ENCODE results near the gene UNC5CL. TPM values are rescaled to one million over a fixed set of nuclear protein-coding genes. Genes with fewer than 3 reads are reported as not detected.

UNC5CL gene, protein sequence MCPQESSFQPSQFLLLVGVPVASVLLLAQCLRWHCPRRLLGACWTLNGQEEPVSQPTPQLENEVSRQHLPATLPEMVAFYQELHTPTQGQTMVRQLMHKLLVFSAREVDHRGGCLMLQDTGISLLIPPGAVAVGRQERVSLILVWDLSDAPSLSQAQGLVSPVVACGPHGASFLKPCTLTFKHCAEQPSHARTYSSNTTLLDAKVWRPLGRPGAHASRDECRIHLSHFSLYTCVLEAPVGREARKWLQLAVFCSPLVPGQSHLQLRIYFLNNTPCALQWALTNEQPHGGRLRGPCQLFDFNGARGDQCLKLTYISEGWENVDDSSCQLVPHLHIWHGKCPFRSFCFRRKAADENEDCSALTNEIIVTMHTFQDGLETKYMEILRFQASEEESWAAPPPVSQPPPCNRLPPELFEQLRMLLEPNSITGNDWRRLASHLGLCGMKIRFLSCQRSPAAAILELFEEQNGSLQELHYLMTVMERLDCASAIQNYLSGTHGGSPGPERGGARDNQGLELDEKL
- total RNA-seq, result 1 to 10 TPM; 1.1 TPM

GRCh38 chr6:41039060-41039998 is at the start of gene UNC5CL:
Gene UNC5CL, minus strand, starts transcription at chr6:41039221. Its CDS starts 4,147 bp downstream, at chr6:41035074.
- Mint-ChIP-seq H3K27ac (no peak within 1 kb of the TSS), H3K4me3 (no peak within 1 kb of the TSS), H3K36me3 (ENCODE audit: low read depth) (no peaks in the 10 kb centered on the region), H3K9me3 (ENCODE audit: insufficient read depth) (no peaks in the 10 kb centered on the region), H3K27me3 (ENCODE audit: low read depth) (no peaks in the 10 kb centered on the region), H3K4me1 (ENCODE audit: low read depth) (peaks cover 12% of the 10 kb centered on the region)
- peak; percentile 79 for DNase-seq
- peak; percentile 89 for ATAC-seq
- POLR2A ChIA-PET, result interaction anchor here (0.6 to 2.1 kb wide), 2 partner anchors 11 to 481 kb away, joined by 3 to 11 read pairs; no protein-coding TSS in a partner anchor
- CTCF ChIA-PET, result interaction anchor here (0.7 to 6.6 kb wide), 14 partner anchors 11 to 281 kb away, joined by 3 to 130 read pairs (median 7); partner anchors contain the start of gene APOBEC2

- no peaks in the 10 kb centered on the region for H3K27me3 Mint-ChIP-seq (ENCODE audit: low read depth)
- no peak overlapping the region for H3K27ac Mint-ChIP-seq
- no peak for ATAC-seq
- CTCF ChIA-PET, result interaction anchor here (1.4 kb wide), 1 partner anchor 231 kb away, joined by 6 read pairs; no protein-coding TSS in a partner anchor
- POLR2A ChIA-PET, result no interaction called here
- H3K9me3 Mint-ChIP-seq (ENCODE audit: insufficient read depth), result no peaks in the 10 kb centered on the region
- no peak overlapping the region for H3K4me3 Mint-ChIP-seq
- peaks cover 5% of the 10 kb centered on the region for H3K4me1 Mint-ChIP-seq (ENCODE audit: low read depth)
- DNase-seq, result no peak
- H3K36me3 Mint-ChIP-seq (ENCODE audit: low read depth), result peaks cover 56% of the 10 kb centered on the region
Observed at GRCh38 chr6:41088451-41088850, 49.4 kb upstream of the UNC5CL start.

GRCh38 chr6:41085182-41085581 is 46.2 kb upstream of the UNC5CL start:
- CTCF ChIA-PET, result interaction anchor here (0.7 kb wide), 1 partner anchor 133 kb away, joined by 3 read pairs; no protein-coding TSS in a partner anchor
- Mint-ChIP-seq H3K9me3 (ENCODE audit: insufficient read depth) (no peaks in the 10 kb centered on the region), H3K27me3 (ENCODE audit: low read depth) (no peaks in the 10 kb centered on the region), H3K4me1 (ENCODE audit: low read depth) (peaks cover 32% of the 10 kb centered on the region), H3K4me3 (no peak overlapping the region), H3K36me3 (ENCODE audit: low read depth) (peaks cover 67% of the 10 kb centered on the region), H3K27ac (no peak overlapping the region)
- ATAC-seq (no peak), DNase-seq (no peak)
- POLR2A ChIA-PET, result no interaction called here

DNA sequence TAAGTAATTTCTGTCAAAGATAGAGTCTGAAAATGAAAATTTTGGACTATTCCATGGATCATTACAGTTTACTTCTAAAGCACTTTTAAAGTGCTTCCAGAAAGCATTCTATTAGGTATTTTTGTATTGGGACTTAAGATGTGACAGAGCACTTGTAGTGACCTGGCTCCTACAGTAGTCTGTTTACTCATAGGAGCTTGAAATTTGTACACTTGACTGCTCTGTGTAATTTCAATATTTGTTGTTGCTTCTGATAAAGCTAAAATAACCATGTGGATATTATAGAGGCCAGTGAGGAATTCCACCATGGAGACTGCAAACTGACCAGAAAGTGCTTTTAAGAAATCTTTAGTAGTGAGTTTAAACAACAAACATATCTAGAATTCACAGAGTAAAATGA is 44.1 kb upstream of the UNC5CL start:
- H3K9me3 Mint-ChIP-seq (ENCODE audit: insufficient read depth), result no peaks in the 10 kb centered on the region
- peaks cover 47% of the 10 kb centered on the region for H3K4me1 Mint-ChIP-seq (ENCODE audit: low read depth)

GRCh38 chr6:41080621-41081020 is 41.6 kb upstream of the UNC5CL start:
- peaks cover 65% of the 10 kb centered on the region for H3K36me3 Mint-ChIP-seq (ENCODE audit: low read depth)
- peaks cover 60% of the 10 kb centered on the region for H3K4me1 Mint-ChIP-seq (ENCODE audit: low read depth)
- POLR2A ChIA-PET, result interaction anchor here (1.6 kb wide), 1 partner anchor 120 kb away, joined by 4 read pairs; the partner anchor contains the start of gene TREML2
- H3K9me3 Mint-ChIP-seq (ENCODE audit: insufficient read depth), result no peaks in the 10 kb centered on the region
- ATAC-seq (peak; percentile 96), DNase-seq (peak; percentile 57)
- CTCF ChIA-PET, result interaction anchor here (0.7 to 2.2 kb wide), 10 partner anchors 10 to 288 kb away, joined by 3 to 16 read pairs (median 3); no protein-coding TSS in a partner anchor
- peak overlapping the region; percentile 85 for H3K27ac Mint-ChIP-seq
- no peaks in the 10 kb centered on the region for H3K27me3 Mint-ChIP-seq (ENCODE audit: low read depth)
- peak overlapping the region; percentile 69 for H3K4me3 Mint-ChIP-seq

More for the DNA sequence above, 44.1 kb upstream of the UNC5CL start:
- no peak overlapping the region for H3K27ac Mint-ChIP-seq
- H3K27me3 Mint-ChIP-seq (ENCODE audit: low read depth), result no peaks in the 10 kb centered on the region
- DNase-seq, result no peak
- H3K4me3 Mint-ChIP-seq, result no peak overlapping the region
- ChIA-PET CTCF (interaction anchor here (0.9 to 2.5 kb wide), 4 partner anchors 9 to 224 kb away, joined by 3 to 13 read pairs (median 6); no protein-coding TSS in a partner anchor), POLR2A (no interaction called here)
- peaks cover 72% of the 10 kb centered on the region for H3K36me3 Mint-ChIP-seq (ENCODE audit: low read depth)
- no peak for ATAC-seq

- H3K27me3 Mint-ChIP-seq (ENCODE audit: low read depth), result no peaks in the 10 kb centered on the region
- no peak overlapping the region for H3K4me3 Mint-ChIP-seq
- no peaks in the 10 kb centered on the region for H3K9me3 Mint-ChIP-seq (ENCODE audit: insufficient read depth)
- CTCF ChIA-PET, result interaction anchor here (0.9 to 2.2 kb wide), 4 partner anchors 8 to 103 kb away, joined by 3 to 16 read pairs (median 4); no protein-coding TSS in a partner anchor
- ATAC-seq (no peak), DNase-seq (no peak)
- peaks cover 66% of the 10 kb centered on the region for H3K36me3 Mint-ChIP-seq (ENCODE audit: low read depth)
- POLR2A ChIA-PET, result no interaction called here
- H3K27ac Mint-ChIP-seq, result no peak overlapping the region
- peaks cover 76% of the 10 kb centered on the region for H3K4me1 Mint-ChIP-seq (ENCODE audit: low read depth)
Observed at GRCh38 chr6:41079080-41079479, 40.1 kb upstream of the UNC5CL start.

DNA sequence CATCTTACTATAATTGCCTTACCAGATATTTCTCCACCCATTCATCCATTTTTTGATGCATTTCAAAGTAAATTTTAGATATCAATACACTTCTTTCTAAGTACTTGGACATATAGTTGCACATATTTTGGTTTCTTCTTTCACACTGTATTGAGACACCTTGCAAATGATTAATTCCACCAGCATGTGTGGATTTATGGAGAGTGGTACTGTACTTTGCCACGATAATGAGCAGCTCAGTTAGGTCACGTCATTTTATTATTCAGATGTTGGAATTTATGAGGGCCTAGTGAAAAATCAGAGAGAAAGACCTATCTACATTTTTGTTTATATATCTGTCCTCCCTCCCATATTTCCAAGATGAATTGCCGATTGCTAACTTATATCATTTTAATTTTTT is 39.1 kb upstream of the UNC5CL start:
- ChIA-PET CTCF (interaction anchor here (1.2 kb wide), 1 partner anchor 104 kb away, joined by 6 read pairs; no protein-coding TSS in a partner anchor), POLR2A (interaction anchor here (1.1 kb wide), 1 partner anchor 9 kb away, joined by 3 read pairs; no protein-coding TSS in a partner anchor)
- Mint-ChIP-seq H3K27ac (no peak overlapping the region), H3K4me1 (ENCODE audit: low read depth) (peaks cover 69% of the 10 kb centered on the region), H3K4me3 (no peak overlapping the region), H3K27me3 (ENCODE audit: low read depth) (no peaks in the 10 kb centered on the region), H3K36me3 (ENCODE audit: low read depth) (peaks cover 58% of the 10 kb centered on the region), H3K9me3 (ENCODE audit: insufficient read depth) (no peaks in the 10 kb centered on the region)
- DNase-seq (no peak), ATAC-seq (no peak)

- H3K36me3 Mint-ChIP-seq (ENCODE audit: low read depth), result peaks cover 54% of the 10 kb centered on the region
- ChIA-PET POLR2A (interaction anchor here (1.1 kb wide), 1 partner anchor 8 kb away, joined by 3 read pairs; no protein-coding TSS in a partner anchor), CTCF (interaction anchor here (1.2 kb wide), 1 partner anchor 105 kb away, joined by 6 read pairs; no protein-coding TSS in a partner anchor)
- no peaks in the 10 kb centered on the region for H3K27me3 Mint-ChIP-seq (ENCODE audit: low read depth)
- ATAC-seq, result no peak
- H3K27ac Mint-ChIP-seq, result no peak overlapping the region
- no peak overlapping the region for H3K4me3 Mint-ChIP-seq
- no peaks in the 10 kb centered on the region for H3K9me3 Mint-ChIP-seq (ENCODE audit: insufficient read depth)
- peaks cover 64% of the 10 kb centered on the region for H3K4me1 Mint-ChIP-seq (ENCODE audit: low read depth)
- DNase-seq, result no peak
Observed at GRCh38 chr6:41077536-41077935, 38.5 kb upstream of the UNC5CL start.

DNA sequence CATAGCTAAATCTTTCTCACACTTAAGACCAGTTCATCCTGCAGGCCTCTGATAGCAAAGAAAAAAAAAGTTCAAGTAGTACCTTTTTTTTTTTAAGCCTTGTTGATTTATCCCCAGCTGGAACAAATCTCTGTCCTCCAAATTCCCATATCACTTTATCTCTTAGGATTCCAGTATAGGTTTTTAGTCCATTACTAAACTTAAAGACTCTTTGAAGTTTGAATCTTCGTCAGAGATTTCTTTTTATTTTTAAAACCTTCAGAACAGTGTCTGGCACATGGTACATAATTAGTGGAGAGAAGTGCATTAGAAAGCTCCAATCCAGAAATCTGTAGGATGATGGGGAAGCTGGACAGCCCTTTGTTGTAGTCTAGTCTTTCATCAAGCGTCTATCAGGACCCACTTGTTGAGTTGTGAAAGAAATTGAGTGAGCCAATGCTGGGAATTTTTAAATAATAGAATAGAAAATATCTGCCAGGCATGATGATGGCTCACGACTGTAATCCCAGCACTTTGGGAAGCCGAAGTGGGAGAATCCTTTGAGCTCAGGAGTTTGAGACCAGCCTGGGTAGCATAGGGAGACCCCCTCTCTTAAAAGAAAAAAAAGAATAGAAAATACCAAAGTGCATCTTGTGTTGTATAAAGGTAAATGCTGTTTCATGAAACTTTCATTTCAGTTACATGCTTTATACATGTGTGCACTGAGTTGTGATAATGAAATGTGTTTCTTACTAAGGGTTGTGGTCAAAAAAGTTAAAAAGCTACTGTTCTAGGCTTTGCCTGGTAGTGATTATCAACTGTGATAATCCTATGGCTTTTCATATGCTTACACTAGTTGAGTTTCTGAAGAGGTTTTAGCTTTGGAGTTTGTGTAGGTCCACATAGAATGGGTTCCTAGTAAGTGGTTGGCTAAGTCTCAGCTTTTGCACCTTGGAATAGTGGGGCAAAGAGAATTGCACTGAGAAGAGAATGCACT is 36.9 kb upstream of the UNC5CL start:
- Mint-ChIP-seq H3K27me3 (ENCODE audit: low read depth) (no peaks in the 10 kb centered on the region), H3K4me3 (peak overlapping the region; percentile 22), H3K27ac (peak overlapping the region; percentile 53), H3K4me1 (ENCODE audit: low read depth) (peaks cover 53% of the 10 kb centered on the region), H3K9me3 (ENCODE audit: insufficient read depth) (no peaks in the 10 kb centered on the region), H3K36me3 (ENCODE audit: low read depth) (peaks cover 43% of the 10 kb centered on the region)
- DNase-seq (no peak), ATAC-seq (no peak)
- POLR2A ChIA-PET, result interaction anchor here (1.0 to 1.5 kb wide), 3 partner anchors 106 to 258 kb away, joined by 3 to 4 read pairs (median 4); no protein-coding TSS in a partner anchor
- CTCF ChIA-PET, result interaction anchor here (0.7 to 3.5 kb wide), 10 partner anchors 12 to 293 kb away, joined by 3 to 27 read pairs (median 4); partner anchors contain the start of gene TREML2
